HepG2 (cell line): Measurements from ENCODE around the gene TAF4B. TPM values are rescaled to one million over a fixed set of nuclear protein-coding genes. Genes with fewer than 3 reads are reported as not detected.

ENCODE experiments used
- KIAA2018 ChIP-seq: sonication (generic); formaldehyde crosslinking; IDR thresholded peaks from 2 replicates; pipeline ENCODE4 v1.5.0; 2020; ENCODE audit warnings: mild to moderate bottlenecking, missing genetic modification reagents, borderline replicate concordance
- polyA plus RNA-seq, 8 experiments: library from polyadenylated mRNA; depleted of rRNA in 3 of 8; stranded (reverse) in 7 of 8; unstranded in 1 of 8; fragments of >200 nt; fragmentation: Illumina TruSeq in 4 of 8; extraction: Trizol in 4 of 8; gene quantifications; 2 replicates each; pipeline versions ENCODE4 v1.2.1 to v1.2.3, GENCODE V29; 2011 to 2016; ENCODE audit warnings: low read depth in 4 of 8, missing spikeins in 1 of 8, mixed read lengths in 1 of 8; ENCODE audit not compliant: insufficient read depth in 1 of 8
- total RNA-seq, 5 experiments: library from RNA; depleted of rRNA; stranded (reverse); fragments of >200 nt; fragmentation: Illumina TruSeq; extraction: Trizol; gene quantifications; 2 replicates each; pipeline ENCODE4 v1.2.3, GENCODE V29; 2016; ENCODE audit warnings: low read depth in 1 of 5
- TF ChIP-seq, protein P1 (sequence below): sonication (generic); formaldehyde crosslinking; IDR thresholded peaks from 2 replicates; pipeline ENCODE4 v1.4.0; 2020; ENCODE audit warnings: missing genetic modification reagents

Gene TAF4B
- total and polyA plus RNA-seq, 2 of the 13 experiments (the other 11 are each of a cell fraction or from before 2014, with no cell fraction given): 2.2 to 3.8 TPM

DNA sequence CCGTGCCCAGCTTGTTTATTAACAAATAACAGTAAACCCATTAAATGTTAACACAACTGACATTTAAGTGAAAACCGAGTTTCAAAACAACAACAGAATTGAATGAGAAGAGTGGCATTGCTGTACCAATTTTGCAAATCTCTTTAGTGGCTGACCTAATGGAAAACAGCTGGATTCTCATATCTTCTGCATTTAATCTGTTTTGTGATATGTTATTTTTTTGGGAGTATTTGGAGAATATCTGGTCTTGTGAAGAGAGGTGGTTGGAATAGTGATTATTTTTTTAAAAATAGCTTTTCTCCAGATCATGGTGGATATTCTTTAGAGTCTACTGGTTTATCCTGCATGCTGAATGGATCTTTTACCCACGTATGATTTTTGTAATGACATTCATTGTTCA lies 51.1 kb downstream of the TAF4B start (continued):
- no peak for TF ChIP-seq KIAA2018 (CRISPR knock-in tag)
- TF ChIP-seq, protein P1, sequence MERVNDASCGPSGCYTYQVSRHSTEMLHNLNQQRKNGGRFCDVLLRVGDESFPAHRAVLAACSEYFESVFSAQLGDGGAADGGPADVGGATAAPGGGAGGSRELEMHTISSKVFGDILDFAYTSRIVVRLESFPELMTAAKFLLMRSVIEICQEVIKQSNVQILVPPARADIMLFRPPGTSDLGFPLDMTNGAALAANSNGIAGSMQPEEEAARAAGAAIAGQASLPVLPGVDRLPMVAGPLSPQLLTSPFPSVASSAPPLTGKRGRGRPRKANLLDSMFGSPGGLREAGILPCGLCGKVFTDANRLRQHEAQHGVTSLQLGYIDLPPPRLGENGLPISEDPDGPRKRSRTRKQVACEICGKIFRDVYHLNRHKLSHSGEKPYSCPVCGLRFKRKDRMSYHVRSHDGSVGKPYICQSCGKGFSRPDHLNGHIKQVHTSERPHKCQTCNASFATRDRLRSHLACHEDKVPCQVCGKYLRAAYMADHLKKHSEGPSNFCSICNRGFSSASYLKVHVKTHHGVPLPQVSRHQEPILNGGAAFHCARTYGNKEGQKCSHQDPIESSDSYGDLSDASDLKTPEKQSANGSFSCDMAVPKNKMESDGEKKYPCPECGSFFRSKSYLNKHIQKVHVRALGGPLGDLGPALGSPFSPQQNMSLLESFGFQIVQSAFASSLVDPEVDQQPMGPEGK (CRISPR knock-in tag): no peak
